H1 (cell line): ENCODE measurements around the gene ATP6V0A1. TPM values are rescaled to one million over a fixed set of nuclear protein-coding genes. Genes with fewer than 3 reads are reported as not detected.

Source experiments
- CTCF ChIA-PET: fragments of 300-600 bp; sonication (Branson Sonifier 250); formaldehyde crosslinking; loops from one replicate; lab custom pipeline; 2021; ENCODE audit not compliant: partially characterized antibody; lab: Charles Lee
- POLR2A ChIA-PET: fragments of 300-600 bp; sonication (Branson Sonifier 250); formaldehyde crosslinking; loops from one replicate; lab custom pipeline; 2021; ENCODE audit warnings: inconsistent platforms; ENCODE audit not compliant: partially characterized antibody; lab: Charles Lee
- DNase-seq, 2 experiments: peaks; one replicate each; pipeline versions ENCODE4 v3.0.0 to v3.0.0-alpha.2; 2010 to 2022; ENCODE audit warnings: low spot score in 2 of 2, low read depth in 1 of 2, mixed read lengths in 1 of 2
- FAIRE-seq: peaks from 2 replicates; lab custom pipeline; 2011; peaks lifted over from hg19 to GRCh38; lab: Jason Lieb, UNC
- H2AFZ ChIP-seq: 2 replicates; pipeline ENCODE4 v1.8.1; 2012; ENCODE audit warnings: low read length, inconsistent platforms
- H2AK5ac ChIP-seq: 2 replicates; pipeline ENCODE4 v1.6.1; 2013; ENCODE audit warnings: low read depth, low read length
- H2BK120ac ChIP-seq: replicated peaks from 2 replicates; pipeline ENCODE3; 2013; ENCODE audit warnings: low read depth, low read length, inconsistent platforms
- H2BK12ac ChIP-seq: 2 replicates; pipeline ENCODE4 v1.6.1; 2013; ENCODE audit warnings: low read depth, low read length
- H2BK15ac ChIP-seq: 2 replicates; pipeline ENCODE4 v1.6.1; 2013; ENCODE audit warnings: low read length
- H2BK20ac ChIP-seq: 2 replicates; pipeline ENCODE4 v1.6.1; 2013; ENCODE audit warnings: low read length
- H2BK5ac ChIP-seq: 2 replicates; pipeline ENCODE4 v1.6.1; 2013; ENCODE audit warnings: low read depth, low read length
- H3K14ac ChIP-seq: 2 replicates; pipeline ENCODE4 v1.6.1; 2013; ENCODE audit warnings: inconsistent platforms; ENCODE audit not compliant: insufficient read length
- H3K18ac ChIP-seq: 2 replicates; pipeline ENCODE4 v1.6.1; 2013; ENCODE audit warnings: low read length; ENCODE audit errors: extremely low read depth
- H3K23ac ChIP-seq: 2 replicates; pipeline ENCODE4 v1.6.1; 2013; ENCODE audit warnings: inconsistent platforms; ENCODE audit not compliant: insufficient read length
- H3K23me2 ChIP-seq: 2 replicates; pipeline ENCODE4 v1.6.1; 2013; ENCODE audit warnings: low read depth, low read length
- H3K27ac ChIP-seq: 2 replicates; pipeline ENCODE4 v1.6.1; 2011; ENCODE audit warnings: low read depth, low read length, inconsistent platforms
- H3K27me3 ChIP-seq, 4 experiments: replicated peaks in 1 of 4; 1 replicate in 1 of 4; 2 replicates in 3 of 4; pipeline versions ENCODE4 v1.6.1 to v1.8.1; 2011 to 2013; ENCODE audit warnings: low read length in 3 of 4, mild to moderate bottlenecking in 3 of 4, inconsistent platforms in 2 of 4, mixed read lengths in 2 of 4, moderate library complexity in 1 of 4; ENCODE audit not compliant: control insufficient read depth in 3 of 4, insufficient read depth in 3 of 4; ENCODE audit errors: extremely low read depth in 1 of 4
- H3K36me3 ChIP-seq, 4 experiments: 2 replicates each; pipeline versions ENCODE4 v1.6.1 to v1.8.1; 2011 to 2013; ENCODE audit warnings: mild to moderate bottlenecking in 4 of 4, low read length in 3 of 4, moderate library complexity in 2 of 4, control low read depth in 1 of 4, inconsistent platforms in 1 of 4; ENCODE audit not compliant: insufficient read depth in 4 of 4, control insufficient read depth in 2 of 4
- H3K4ac ChIP-seq: replicated peaks from 2 replicates; pipeline ENCODE3; 2013; ENCODE audit warnings: low read length, low read depth, mixed read lengths, inconsistent platforms; ENCODE audit not compliant: insufficient read length
- H3K4me1 ChIP-seq, 4 experiments: replicated peaks in 1 of 4; 1 replicate in 1 of 4; 2 replicates in 3 of 4; pipeline versions ENCODE4 v1.6.1 to v1.8.1; 2011 to 2013; ENCODE audit warnings: low read length in 3 of 4, inconsistent platforms in 2 of 4, mixed read lengths in 1 of 4; ENCODE audit not compliant: insufficient read depth in 4 of 4, control insufficient read depth in 3 of 4
- H3K4me2 ChIP-seq, 2 experiments: 2 replicates each; pipeline versions ENCODE4 v1.6.1 to v1.8.1; 2011 to 2013; ENCODE audit warnings: low read depth in 2 of 2, low read length in 2 of 2, control low read depth in 1 of 2, inconsistent platforms in 1 of 2, mild to moderate bottlenecking in 1 of 2; ENCODE audit not compliant: insufficient read depth in 1 of 2
- H3K4me3 ChIP-seq, 4 experiments: fragments of 200-600, 300-600 bp in 1 of 4; sonication (generic), shearing (Covaris generic), sonication (Bioruptor Twin) in 1 of 4; 2 replicates each; pipeline versions ENCODE4 v1.5.1 to v1.8.1; 2011 to 2016; ENCODE audit warnings: low read length in 4 of 4, low read depth in 3 of 4, control low read depth in 2 of 4, inconsistent platforms in 2 of 4, mild to moderate bottlenecking in 2 of 4, mixed read lengths in 1 of 4, moderate library complexity in 1 of 4; ENCODE audit not compliant: insufficient read depth in 2 of 4; ENCODE audit errors: extremely low read depth in 1 of 4
- H3K56ac ChIP-seq: replicated peaks from 2 replicates; pipeline ENCODE3; 2013; ENCODE audit warnings: low read depth, mild to moderate bottlenecking, mixed read lengths, low read length, inconsistent platforms; ENCODE audit not compliant: insufficient read length
- H3K79me1 ChIP-seq: 2 replicates; pipeline ENCODE4 v1.6.1; 2013; ENCODE audit warnings: low read depth, low read length, control low read depth
- H3K79me2 ChIP-seq, 2 experiments: 2 replicates each; pipeline versions ENCODE4 v1.6.1 to v1.8.1; 2012 to 2013; ENCODE audit warnings: low read length in 2 of 2, mild to moderate bottlenecking in 2 of 2, inconsistent platforms in 1 of 2; ENCODE audit not compliant: insufficient read depth in 2 of 2, control insufficient read depth in 1 of 2
- H3K9ac ChIP-seq, 4 experiments: replicated peaks in 1 of 4; 1 replicate in 1 of 4; 2 replicates in 3 of 4; pipeline versions ENCODE4 v1.6.1 to v1.8.1; 2011 to 2013; ENCODE audit warnings: low read depth in 3 of 4, low read length in 3 of 4, control low read depth in 2 of 4, mild to moderate bottlenecking in 2 of 4, moderate library complexity in 2 of 4, inconsistent platforms in 1 of 4; ENCODE audit errors: extremely low read depth in 1 of 4
- H3K9me3 ChIP-seq, 2 experiments: 2 replicates each; pipeline versions ENCODE4 v1.6.1 to v1.8.1; 2012 to 2013; ENCODE audit warnings: mild to moderate bottlenecking in 2 of 2, moderate library complexity in 2 of 2, control low read depth in 1 of 2, inconsistent platforms in 1 of 2, low read depth in 1 of 2, low read length in 1 of 2, mixed read lengths in 1 of 2; ENCODE audit not compliant: insufficient read depth in 2 of 2
- H4K20me1 ChIP-seq, 2 experiments: replicated peaks in 1 of 2; 2 replicates each; pipeline versions ENCODE3 to v1.8.1; 2011 to 2013; ENCODE audit warnings: inconsistent platforms in 2 of 2, low read length in 2 of 2, mild to moderate bottlenecking in 1 of 2; ENCODE audit not compliant: insufficient read depth in 2 of 2, control insufficient read depth in 1 of 2
- H4K5ac ChIP-seq: 2 replicates; pipeline ENCODE4 v1.6.1; 2013; ENCODE audit warnings: low read length, low read depth, mixed read lengths, inconsistent platforms; ENCODE audit not compliant: insufficient read length
- H4K8ac ChIP-seq: 2 replicates; pipeline ENCODE4 v1.8.0; 2013; ENCODE audit warnings: mild to moderate bottlenecking, moderate library complexity, low read length, inconsistent platforms; ENCODE audit not compliant: insufficient read depth; ENCODE audit errors: extremely low read depth
- H4K91ac ChIP-seq: replicated peaks from 2 replicates; pipeline ENCODE3; 2013; ENCODE audit warnings: low read length, mixed read lengths, inconsistent platforms; ENCODE audit not compliant: insufficient read length
- CBX5 ChIP-seq: fragments of 300-800, 300-1000 bp; sonication (generic); IDR thresholded peaks from 2 replicates; pipeline ENCODE4 v1.7.1; 2016; ENCODE audit warnings: antibody characterized with exemption, low read length, low read depth
- CEBPB ChIP-seq: IDR thresholded peaks from 2 replicates; pipeline ENCODE4 v1.6.1; 2012; ENCODE audit warnings: low read depth, low read length
- CTCF ChIP-seq, 3 experiments: IDR thresholded peaks; 1 replicate in 2 of 3; 2 replicates in 1 of 3; pipeline versions ENCODE4 v1.5.1 to v1.6.1; 2011; ENCODE audit warnings: low read length in 3 of 3, mild to moderate bottlenecking in 3 of 3, inconsistent platforms in 2 of 3, low read depth in 1 of 3, moderate library complexity in 1 of 3; ENCODE audit not compliant: insufficient read depth in 1 of 3; ENCODE audit errors: control extremely low read depth in 1 of 3
- E2F6 ChIP-seq: IDR thresholded peaks from 2 replicates; pipeline ENCODE4 v1.6.1; 2012; ENCODE audit warnings: inconsistent platforms
- POLR2AphosphoS5 ChIP-seq: IDR thresholded peaks from 2 replicates; pipeline ENCODE4 v1.6.1; 2011; ENCODE audit warnings: low read depth, low read length
- SIN3A ChIP-seq, 2 experiments: IDR thresholded peaks in 1 of 2; conservative IDR thresholded peaks in 1 of 2; 2 replicates each; pipeline ENCODE4 v1.6.1; 2011 to 2012; ENCODE audit warnings: low read length in 2 of 2, improper control_type of control experiment in 1 of 2, low read depth in 1 of 2, mild to moderate bottlenecking in 1 of 2
- WGBS, 2 experiments: shearing (Covaris generic) in 1 of 2; methylation state at CpG; one replicate each; pipeline versions ENCODE4 v1.1.6 to v1.1.7; 2013 to 2015; ENCODE audit warnings: low lambda C conversion rate in 2 of 2, mixed read lengths in 2 of 2, inconsistent platforms in 1 of 2, low coverage in 1 of 2, missing lambda C conversion rate in 1 of 2; ENCODE audit not compliant: insufficient replicate concordance in 2 of 2, insufficient coverage in 1 of 2, insufficient read length in 1 of 2; ENCODE audit errors: extremely low coverage in 1 of 2, missing lambda C conversion rate in 1 of 2; 5-methylcytosine and 5-hydroxymethylcytosine counted together
- polyA plus RNA-seq, 7 experiments: library from polyadenylated mRNA; depleted of rRNA in 3 of 7; stranded (reverse) in 5 of 7; unstranded in 2 of 7; fragments of >200 nt in 5 of 7; fragments of 200-250 nt in 2 of 7; gene quantifications; 1 replicate in 5 of 7; 2 replicates in 1 of 7; 4 replicates in 1 of 7; pipeline versions ENCODE4 v1.2.1 to v1.2.3, GENCODE V29; 2011 to 2013; ENCODE audit warnings: missing spikeins in 2 of 7, mixed read lengths in 2 of 7
- total RNA-seq: library from RNA; stranded (reverse); fragmentation: NEBNext Ultra II Directional; extraction: Animal tissue kit (Norgen Biotek cat#: 25700); gene quantifications from 2 replicates; pipeline ENCODE4 v1.2.1, GENCODE V29; 2021

The ATP6V0A1 gene
- total and polyA plus RNA-seq, 2 of the 8 experiments (the other 6 are each of a cell fraction or from before 2014, with no cell fraction given) = 55.3 to 63.4 TPM

- H3K14ac ChIP-seq = no peak overlapping the region
- CTCF ChIA-PET = interaction anchor here (0.6 to 3.0 kb wide), 15 partner anchors 11 to 145 kb away, joined by 3 to 28 read pairs (median 3); partner anchors contain the start of genes MLX, NAGLU and PSMC3IP
- WGBS, 2 experiments = 10% methylated on average over 64 of the region's 74 CpGs; no CpG with 5 or more reads in 1 of the 2 experiments
- TF ChIP-seq POLR2AphosphoS5 (0 out of 2 replicates have a peak, but pooled peaks have one; percentile 67), CEBPB (0 out of 2 replicates have a peak, but pooled peaks have one; percentile 1), CBX5 (no peak), E2F6 (peak; percentile 65; the same call in 1 of the 2 replicates), SIN3A (conservative IDR thresholded peaks at IDR 0.05 in 1 of 2, IDR thresholded peaks at IDR 0.05 in 1 of 2; ENCODE audit: low read depth in 1 of 2, low read length in 2 of 2) (peak in 1 of 2 experiments; percentile 56; a peak in 1 of 4 replicates), CTCF (IDR thresholded peaks at IDR 0.05; ENCODE audit: control extremely low read depth in 1 of 3, insufficient read depth in 1 of 3, low read depth in 1 of 3, low read length in 3 of 3) (peak; percentile 75 to 89 (median 77))
These were observed 89.6 kb downstream of the ATP6V0A1 start for GRCh38 chr17:42548070-42548837.

More at GRCh38 chr17:42548070-42548837, 89.6 kb downstream of the ATP6V0A1 start:
- Histone ChIP-seq H3K79me1 (no peaks in the 10 kb centered on the region), H2AK5ac (no peak overlapping the region), H3K36me3 (peaks cover 0 to 6% (median 1%) of the 10 kb centered on the region in 4 experiments; a peak in 4 of 8 replicates), H3K27me3 (no peaks in the 10 kb centered on the region), H3K23me2 (peaks cover 2% of the 10 kb centered on the region; the same call in 1 of the 2 replicates), H2BK120ac (no peak overlapping the region), H3K4me3 (peak overlapping the region; percentile 31 to 61 (median 37)), H2BK12ac (no peak overlapping the region), H3K4me1 (peaks cover 0 to 8% (median 7%) of the 10 kb centered on the region in 4 experiments; a peak in 5 of 7 replicates), H3K56ac (peak overlapping the region; percentile 74), H3K9ac (peak overlapping the region in 3 of 4 experiments; percentile 0 to 46 (median 31); a peak in 1 of 7 replicates), H4K5ac (peak overlapping the region; percentile 64), H2BK5ac (peak overlapping the region; percentile 66; the same call in 1 of the 2 replicates), H4K91ac (peak overlapping the region; percentile 30), H4K20me1 (peaks cover 0 to 4% of the 10 kb centered on the region in 2 experiments), H3K18ac (no peak overlapping the region; the same call in 1 of the 2 replicates), H3K9me3 (no peaks in the 10 kb centered on the region), H3K4me2 (peak overlapping the region; percentile 48 to 84), H2BK20ac (no peak overlapping the region), H3K23ac (no peak overlapping the region), H3K27ac (no peak overlapping the region), H2AFZ (no peak overlapping the region), H3K4ac (peak overlapping the region; percentile 85), H4K8ac (peak overlapping the region; percentile 81), H2BK15ac (peak overlapping the region; percentile 88; the same call in 1 of the 2 replicates), H3K79me2 (no peaks in the 10 kb centered on the region)
- POLR2A ChIA-PET = interaction anchor here (0.6 to 4.3 kb wide), 12 partner anchors 11 to 134 kb away, joined by 3 to 43 read pairs (median 4); partner anchors contain the start of genes MLX, NAGLU, PSMC3IP and RETREG3
- no peak for FAIRE-seq
- DNase-seq = peak; percentile 82 to 97
